Epithelial cell of prostate (primary cell): ENCODE results near the gene AFDN.
A peak's percentile ranks its signal among the peaks of the same experiment; 100 is the strongest.

ENCODE experiments used
- DNase-seq: peaks from one replicate; pipeline ENCODE4 v3.0.0-alpha.2; 2011; ENCODE audit warnings: low read depth, low spot score
- H3K27ac ChIP-seq: fragments of 450-650 bp; 2 replicates; pipeline ENCODE4 v1.5.1; 2017; ENCODE audit warnings: mild to moderate bottlenecking

Gene AFDN, protein sequence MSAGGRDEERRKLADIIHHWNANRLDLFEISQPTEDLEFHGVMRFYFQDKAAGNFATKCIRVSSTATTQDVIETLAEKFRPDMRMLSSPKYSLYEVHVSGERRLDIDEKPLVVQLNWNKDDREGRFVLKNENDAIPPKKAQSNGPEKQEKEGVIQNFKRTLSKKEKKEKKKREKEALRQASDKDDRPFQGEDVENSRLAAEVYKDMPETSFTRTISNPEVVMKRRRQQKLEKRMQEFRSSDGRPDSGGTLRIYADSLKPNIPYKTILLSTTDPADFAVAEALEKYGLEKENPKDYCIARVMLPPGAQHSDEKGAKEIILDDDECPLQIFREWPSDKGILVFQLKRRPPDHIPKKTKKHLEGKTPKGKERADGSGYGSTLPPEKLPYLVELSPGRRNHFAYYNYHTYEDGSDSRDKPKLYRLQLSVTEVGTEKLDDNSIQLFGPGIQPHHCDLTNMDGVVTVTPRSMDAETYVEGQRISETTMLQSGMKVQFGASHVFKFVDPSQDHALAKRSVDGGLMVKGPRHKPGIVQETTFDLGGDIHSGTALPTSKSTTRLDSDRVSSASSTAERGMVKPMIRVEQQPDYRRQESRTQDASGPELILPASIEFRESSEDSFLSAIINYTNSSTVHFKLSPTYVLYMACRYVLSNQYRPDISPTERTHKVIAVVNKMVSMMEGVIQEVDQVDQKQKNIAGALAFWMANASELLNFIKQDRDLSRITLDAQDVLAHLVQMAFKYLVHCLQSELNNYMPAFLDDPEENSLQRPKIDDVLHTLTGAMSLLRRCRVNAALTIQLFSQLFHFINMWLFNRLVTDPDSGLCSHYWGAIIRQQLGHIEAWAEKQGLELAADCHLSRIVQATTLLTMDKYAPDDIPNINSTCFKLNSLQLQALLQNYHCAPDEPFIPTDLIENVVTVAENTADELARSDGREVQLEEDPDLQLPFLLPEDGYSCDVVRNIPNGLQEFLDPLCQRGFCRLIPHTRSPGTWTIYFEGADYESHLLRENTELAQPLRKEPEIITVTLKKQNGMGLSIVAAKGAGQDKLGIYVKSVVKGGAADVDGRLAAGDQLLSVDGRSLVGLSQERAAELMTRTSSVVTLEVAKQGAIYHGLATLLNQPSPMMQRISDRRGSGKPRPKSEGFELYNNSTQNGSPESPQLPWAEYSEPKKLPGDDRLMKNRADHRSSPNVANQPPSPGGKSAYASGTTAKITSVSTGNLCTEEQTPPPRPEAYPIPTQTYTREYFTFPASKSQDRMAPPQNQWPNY (N-terminal part only)

DNA sequence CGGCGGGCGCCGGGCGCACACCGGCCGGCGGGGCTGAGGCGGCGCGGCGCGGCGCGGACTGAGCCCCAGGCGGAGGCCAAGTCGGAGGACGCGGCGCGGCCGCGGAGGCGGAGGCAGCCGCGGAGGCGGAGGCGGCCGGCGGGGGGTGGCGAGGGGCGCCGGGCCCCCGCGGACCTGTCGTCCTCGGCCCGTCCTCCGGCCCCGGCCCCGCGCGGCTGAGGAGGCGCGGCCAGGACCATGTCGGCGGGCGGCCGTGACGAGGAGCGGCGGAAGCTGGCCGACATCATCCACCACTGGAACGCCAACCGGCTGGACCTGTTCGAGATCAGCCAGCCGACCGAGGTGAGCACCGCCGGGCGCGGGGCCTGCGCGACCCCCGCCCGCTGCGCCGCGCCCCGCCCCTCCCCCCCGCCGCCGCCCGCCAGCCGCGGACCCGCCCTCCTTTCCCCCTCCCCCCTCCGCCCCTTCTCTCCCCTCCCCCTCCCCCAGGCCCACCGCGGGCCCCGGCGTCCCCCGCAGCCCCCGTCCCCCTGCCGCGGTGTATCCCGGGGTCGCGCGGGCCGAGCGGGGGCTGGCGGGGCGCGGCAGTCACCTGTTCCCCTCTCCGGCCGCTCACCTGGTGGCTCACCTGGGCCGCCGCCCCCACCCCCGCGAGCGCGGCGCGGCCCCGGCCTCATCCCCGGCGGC, at the start of gene AFDN:
Gene AFDN (plus strand): TSS at position 16 of the 687 bp plus-strand sequence. CDS start 222 bp downstream, at position 238.
- no peak for DNase-seq
- H3K27ac ChIP-seq = peak within 1 kb of the TSS; percentile 84

DNA sequence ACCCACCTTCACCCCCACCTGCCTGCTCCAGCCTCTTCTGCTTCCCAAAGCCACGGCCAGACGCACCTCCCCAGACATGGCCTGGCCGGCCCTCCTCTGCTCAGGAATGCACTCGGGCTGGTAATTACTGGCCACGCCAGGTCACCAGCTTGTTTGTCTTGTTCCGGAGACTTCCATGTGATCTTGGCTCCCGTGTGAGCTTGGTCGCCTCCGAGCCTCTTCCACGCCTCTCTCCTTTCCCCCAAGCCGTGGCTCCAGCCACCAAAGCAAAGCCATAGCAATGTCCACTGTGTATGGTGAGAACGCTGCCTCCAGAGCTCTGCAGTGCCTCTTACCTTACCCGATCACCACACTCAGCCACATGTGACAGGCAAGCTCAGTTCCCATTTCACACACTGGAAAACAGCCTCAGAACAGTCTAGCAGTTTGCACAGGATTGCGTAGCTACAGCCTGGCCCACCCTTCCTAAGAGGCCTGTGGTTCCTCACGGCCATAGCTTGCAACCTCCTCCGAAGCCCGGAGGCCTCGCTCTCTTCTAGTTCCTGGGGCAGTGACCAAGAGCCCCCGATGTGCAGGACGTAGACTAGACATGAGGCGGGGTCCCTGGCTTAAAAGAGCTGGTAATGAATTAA, 48.1 kb upstream of the AFDN start:
- H3K27ac ChIP-seq = no peak overlapping the region
- DNase-seq = no peak

DNA sequence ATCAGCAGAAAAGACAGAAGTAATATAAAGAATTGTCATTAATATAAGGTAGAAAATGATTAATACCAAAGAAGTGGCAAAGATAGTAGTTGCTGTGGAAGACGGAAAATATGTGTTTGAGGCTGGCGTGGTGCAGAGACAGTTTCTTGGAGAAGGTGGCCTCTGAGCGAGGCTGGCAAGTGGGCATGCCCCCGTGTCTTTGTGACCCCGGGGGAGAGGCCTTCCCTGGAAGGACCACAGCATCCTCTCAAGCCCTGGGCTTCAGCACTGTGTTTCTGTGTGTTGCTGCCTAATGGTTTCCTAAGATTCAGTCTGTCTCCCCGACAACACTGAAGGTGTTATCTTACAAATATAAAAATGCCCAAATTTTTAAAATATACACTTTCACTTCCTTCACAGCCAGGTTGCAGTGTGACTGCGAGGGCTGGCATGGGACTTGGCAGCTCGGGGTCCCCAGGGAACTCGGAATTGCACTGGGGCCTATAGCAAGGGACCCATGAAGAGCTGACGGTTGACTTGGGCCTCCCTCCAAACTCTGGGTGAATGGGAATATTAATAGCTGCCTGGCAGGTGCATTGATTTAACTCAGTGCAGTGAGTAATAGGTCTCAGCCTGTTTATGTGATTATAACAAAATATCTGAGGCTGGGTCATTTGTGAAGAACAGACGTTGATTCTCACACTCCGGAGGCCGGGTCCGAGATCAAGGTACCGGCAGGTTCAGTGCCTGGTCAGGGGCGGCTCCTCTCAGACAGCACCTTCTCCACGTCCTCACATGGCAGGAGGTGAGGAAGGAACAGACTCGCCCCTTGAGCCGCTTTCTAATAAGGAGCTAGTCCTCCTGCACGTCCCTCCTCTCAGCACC, 47.4 kb upstream of the AFDN start:
- no peak overlapping the region for H3K27ac ChIP-seq
- no peak for DNase-seq

DNA sequence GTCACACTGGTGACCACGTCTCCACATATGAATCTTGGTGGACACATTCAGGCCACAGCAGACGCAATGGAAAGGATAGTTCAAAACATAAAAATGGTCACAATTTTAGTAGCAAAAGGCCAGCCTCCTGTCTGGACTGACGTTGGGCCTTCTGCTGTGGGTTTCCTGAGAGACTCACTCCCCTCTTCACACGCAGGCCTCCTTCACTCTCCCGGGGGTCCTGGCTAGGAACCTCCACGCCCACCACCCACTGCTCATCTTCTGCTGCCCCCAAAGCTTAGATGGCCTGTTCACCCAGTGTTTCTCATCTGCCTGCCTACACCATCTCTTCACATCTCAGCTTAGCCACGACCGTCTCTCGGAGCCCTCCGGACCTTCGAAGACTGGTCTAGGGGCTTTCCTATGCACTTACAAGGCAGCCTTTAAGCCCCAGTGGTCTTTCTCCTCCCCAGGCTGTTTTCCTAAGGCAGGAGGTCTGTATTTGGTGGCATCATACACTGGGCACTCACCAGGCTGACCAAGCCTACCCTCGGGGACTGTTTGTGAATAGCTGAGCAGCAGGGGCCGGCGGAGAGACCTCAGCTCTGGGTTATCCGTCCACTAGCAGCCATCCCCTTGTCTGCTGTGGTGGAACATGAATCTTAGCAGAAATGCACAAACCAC, 46.6 kb upstream of the AFDN start:
- H3K27ac ChIP-seq = no peak overlapping the region
- no peak for DNase-seq

DNA sequence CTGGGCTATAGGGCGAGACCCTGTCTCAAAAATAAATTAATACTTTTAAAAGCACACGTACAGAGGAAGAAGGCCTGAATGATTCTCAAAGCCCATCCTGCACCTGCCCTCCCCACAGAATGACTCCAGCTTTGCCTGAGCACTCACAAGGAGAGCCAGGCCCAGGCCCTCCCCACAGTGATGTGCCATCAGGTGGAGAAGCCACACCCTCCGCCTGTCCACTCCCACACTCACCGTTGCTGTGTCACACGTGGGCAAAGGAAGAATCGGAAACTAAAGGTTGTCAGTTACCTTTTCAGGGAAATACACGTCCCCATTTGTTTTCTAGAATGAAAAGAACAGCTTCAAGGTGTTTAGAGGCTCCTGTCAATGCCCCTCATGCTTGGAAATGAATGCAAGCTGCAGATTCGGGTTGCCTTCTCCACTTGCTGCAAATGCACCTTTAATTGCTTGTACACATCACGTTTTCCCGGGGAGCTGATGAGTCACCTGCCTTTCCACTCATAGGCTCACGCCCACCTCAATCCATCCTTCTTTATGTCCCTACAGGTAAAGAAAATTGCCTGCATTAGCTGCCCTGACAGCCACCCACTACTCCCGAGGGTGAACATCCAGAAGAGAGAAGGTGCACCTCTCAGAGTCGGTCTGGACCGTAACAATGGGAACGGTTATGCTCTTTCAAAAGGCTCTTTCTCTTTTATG, 45.5 kb upstream of the AFDN start:
- no peak overlapping the region for H3K27ac ChIP-seq
- DNase-seq = no peak

DNA sequence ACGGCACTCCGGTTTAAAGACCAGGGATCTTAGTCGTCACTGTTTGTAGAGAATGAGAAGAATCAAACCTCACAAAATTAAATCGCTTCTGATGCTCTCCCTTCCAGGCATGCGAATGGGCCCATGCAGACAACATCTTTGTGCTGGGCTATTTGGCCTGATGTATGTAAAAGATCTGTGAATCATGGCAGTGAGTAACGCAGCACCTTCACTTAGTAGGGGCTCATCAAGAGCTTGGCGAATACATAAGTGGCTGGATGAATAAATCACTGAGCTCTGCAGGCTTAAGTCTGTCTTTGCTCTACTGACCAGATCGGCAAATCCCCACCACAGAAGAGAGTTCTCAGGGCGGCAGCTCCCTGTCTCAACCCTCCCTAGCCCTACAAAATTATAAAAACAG, 44.8 kb upstream of the AFDN start:
- H3K27ac ChIP-seq = no peak overlapping the region
- no peak for DNase-seq

DNA sequence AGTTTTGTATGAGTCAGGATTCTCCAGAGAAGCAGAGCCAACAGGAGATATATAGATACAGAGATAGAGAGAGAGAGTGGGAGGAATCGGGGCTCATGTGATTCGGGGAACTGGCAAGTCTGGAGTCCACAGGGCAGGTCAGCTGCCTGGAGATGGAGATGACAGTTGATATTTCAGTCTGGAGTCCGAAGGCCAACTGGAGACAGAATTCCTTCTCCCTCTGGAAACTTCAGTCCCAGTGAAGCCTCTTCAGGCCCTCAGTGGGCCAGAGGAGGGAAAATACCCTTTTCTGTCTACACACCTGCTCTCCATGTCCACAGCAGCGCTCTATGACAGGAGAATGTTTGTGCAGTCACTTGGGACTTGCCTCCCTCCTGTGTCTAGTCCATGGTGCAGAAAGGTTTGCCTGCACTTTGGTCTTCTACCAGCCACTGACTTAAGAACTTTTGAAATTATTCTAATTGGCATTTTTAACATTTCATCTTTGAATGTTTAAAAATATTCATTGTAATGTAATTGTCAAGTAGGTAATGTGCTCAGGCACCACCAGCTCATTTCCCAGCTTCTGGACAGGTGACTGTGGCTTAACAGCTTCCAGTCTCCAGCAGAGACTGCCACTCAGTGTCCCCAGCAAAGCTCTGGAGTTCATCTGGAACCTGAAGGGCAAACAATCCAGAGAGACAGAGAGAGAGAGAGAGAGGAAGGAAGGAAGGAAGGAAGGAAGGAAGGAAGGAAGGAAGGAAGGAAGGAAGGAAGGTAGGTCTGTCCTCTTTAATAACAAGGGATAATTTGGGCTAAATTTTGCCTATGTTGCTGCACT, 43.8 kb upstream of the AFDN start:
- no peak for DNase-seq
- no peak overlapping the region for H3K27ac ChIP-seq

DNA sequence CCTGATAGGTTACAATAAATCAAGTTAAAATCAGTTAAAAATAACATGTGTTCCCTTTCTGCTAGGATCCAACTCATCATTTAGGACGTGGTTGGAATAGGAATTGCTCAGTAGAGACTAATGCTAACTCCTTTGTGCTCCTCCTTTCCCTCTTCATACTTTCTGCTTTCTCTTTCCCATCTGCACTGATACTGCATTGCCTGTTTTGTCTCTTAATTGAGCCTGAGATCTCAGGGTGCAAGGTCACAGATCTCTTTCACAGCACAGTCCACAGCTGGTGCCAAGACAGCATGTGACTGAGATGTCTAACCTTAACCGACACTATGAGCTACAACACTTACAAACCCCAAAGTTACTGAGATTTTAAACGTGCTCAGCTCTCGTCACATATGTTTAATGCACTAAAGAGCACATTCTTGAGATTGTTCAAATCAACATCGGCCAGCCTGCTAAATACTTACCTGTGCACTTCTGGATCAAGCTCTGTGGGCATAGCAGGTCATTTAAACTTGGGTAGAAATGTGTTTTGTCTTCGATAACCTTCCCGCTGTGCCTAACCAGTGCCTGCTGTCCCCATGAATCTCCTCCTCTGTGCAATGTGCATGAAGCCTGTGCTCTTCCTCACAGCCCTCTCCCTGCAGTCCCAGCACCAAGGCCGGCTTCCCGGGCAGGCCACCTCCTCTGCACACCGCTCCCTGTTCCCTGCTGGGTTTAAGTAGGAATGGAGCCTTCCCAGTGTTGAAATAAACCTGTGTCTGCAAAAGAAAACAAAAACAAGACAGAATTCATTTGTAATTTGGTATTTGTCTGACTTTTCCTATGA, 39.6 kb upstream of the AFDN start:
- no peak overlapping the region for H3K27ac ChIP-seq
- DNase-seq = no peak

DNA sequence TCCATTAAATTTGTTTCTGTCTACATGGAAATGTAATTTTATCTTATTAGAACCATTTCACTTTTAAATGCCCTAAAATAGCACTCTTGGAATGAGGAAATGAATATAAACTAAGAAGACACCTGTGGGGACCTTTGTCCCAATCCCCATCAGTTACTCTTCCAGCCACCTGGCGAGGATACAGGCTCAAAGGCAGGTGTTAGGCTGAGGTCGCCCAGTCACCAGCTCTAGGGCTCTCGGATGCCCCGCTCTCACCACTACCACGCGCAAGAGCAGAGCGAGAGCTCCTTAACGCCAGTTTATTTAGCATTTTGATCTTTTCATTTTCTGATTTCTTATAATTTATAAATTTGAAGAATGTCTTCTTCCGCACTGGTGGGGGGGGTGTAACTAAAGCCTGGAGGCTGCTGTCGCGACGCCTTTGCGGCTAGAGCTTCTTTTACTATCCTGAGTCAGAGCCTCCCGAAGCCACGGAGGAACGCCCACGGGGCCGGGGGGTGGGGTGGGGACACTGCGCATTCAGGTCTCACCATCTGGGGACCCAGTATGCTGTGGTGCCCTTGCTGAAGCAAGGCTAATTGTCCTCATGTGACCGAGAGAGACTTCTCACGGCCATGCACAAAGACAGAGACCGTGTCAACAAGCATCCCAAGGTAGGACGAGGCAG, 38.7 kb upstream of the AFDN start:
- no peak for DNase-seq

DNA sequence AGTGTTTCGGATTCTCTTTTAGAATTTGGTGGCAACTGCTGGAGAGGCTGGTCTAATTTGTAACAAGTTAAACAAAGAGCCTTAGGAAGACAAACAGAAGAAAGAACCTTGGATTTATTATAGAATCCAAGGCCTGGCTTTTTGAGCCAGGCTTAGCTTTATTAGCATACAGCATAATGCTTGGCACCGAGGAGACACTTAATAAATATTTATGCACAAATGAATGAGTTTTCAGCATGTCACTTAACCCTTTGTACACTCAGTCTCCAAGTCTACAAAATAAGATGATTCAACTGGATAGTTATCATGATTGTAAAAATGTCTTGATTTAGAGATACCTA, 38.2 kb upstream of the AFDN start:
- H3K27ac ChIP-seq = no peak overlapping the region
- DNase-seq = no peak

More for the DNA sequence above, 38.7 kb upstream of the AFDN start:
- no peak overlapping the region for H3K27ac ChIP-seq

DNA sequence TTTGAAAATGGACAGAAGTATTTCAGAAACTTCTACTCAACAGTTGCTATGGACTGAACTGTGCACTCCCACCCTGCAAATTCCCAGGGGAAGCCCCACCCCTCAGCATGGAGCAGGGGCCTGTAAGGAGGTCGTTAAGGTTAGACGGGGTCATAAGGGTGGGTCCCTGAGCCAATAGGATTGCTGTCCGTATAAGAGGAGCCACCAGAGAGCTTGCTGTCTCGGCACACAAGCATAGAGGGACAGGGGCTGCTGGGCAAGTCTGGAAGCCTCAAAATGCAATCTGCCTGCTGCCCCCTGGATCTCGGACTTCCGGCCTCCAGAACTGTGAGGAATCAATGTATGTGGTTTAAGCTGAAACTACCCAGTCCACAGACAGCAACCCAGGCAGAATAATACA, 37.4 kb upstream of the AFDN start:
- H3K27ac ChIP-seq = no peak overlapping the region
- no peak for DNase-seq

DNA sequence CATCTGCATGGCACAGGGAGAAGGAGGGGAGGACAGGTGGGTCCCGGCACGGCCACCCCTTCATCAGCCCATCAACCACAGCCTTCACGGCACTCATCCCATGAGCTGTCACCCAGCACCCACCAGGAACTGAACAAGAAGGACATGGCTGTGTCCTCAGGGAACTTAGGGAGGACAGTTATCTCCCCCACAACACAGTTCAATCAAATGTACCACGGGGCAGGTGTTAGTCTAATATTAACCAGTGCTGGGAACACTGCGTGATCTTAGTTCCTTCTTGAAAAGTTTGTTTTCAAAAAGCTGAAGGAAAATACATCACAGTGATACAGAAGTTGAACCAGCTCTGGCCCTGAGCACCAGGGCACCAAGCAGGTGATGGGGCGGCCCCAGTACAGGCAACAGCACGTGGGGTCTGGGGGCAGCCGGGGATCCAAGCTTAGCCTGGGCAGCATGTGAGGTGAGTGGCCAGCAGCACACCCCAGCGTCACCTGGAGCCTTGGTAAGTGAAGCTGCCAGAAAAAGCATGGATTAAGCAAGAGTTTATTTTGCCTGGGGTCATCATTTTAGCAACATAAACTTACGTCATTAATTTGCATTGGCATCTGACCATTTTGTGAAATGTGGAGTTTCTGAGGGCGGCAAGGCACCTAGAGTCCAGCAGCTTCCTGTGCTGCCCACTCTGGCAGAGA, 35.5 kb upstream of the AFDN start:
- DNase-seq = no peak
- H3K27ac ChIP-seq = no peak overlapping the region

DNA sequence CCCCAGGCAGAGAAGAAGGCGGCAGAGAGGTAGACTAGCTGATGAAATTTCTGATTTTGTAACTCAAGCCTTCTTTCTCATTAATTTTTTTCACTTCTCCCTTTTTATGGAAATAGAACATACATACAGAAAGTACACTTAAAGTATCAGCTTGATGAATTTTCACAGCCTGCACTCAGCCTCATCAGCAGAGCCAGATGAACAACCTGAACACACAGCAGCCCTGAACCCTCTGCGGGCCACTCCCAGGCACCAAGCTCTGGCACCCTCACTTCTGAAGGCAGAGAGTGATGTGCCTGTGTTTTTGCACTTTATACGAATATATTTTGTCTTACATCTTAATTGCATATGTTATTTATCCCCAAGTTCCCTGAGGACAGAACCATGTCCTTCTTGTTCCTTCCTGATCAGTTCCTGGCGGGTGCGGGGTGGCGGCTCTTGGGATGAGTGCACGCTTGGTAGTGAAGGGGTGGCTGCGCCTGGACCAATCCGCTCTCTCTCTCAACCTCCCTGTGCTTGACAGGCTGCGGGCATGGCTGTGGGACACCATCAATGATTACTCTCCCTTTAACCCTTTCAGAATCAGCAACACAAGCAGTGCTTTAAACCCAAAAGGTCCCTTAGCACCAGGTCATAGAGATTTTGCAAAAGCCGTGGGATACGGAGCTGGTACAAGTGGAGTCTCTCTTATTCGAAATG, 34.8 kb upstream of the AFDN start:
- no peak overlapping the region for H3K27ac ChIP-seq
- no peak for DNase-seq

DNA sequence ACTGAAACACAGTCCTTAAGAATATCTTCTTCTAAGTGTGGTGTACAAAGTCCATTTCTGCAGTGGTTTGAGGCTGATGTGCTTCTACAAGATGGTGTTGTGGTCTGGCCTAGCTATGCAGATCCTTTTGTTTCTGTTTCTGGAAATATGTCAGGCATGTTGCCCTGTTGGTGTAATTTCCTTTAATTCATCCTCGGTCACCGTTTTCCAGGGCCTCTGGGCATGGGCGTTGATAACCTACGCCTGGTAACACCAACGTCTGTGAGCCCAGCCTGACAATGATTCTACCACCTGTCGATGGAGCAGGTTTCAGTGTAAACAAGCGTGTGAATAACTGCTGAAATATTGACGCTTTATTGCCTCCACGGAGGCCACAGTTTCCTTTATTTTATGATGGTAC, 33.3 kb upstream of the AFDN start:
- no peak overlapping the region for H3K27ac ChIP-seq
- DNase-seq = no peak
